ENCODE data around the gene SLCO3A1. TPM values are rescaled to one million over a fixed set of nuclear protein-coding genes. Genes with fewer than 3 reads are reported as not detected.
A peak's percentile ranks its signal among the peaks of the same experiment; 100 is the strongest.
"Not testable (repeated sequence)": the region's sequence is repeated elsewhere in the genome, so short reads cannot be mapped to it uniquely, and the experiment has no call there.

The SLCO3A1 gene
- total and polyA plus RNA-seq, 4 donors = 1.6 to 3.6 (median 2.4) TPM

- Histone ChIP-seq H3K4me1 (ENCODE audit: control insufficient read depth in 4 of 4, insufficient read depth in 4 of 4, low read length in 3 of 4) (peaks cover 0 to 6% (median under 1%) of the 10 kb centered on the region in 4 donors), H3K36me3 (ENCODE audit: control insufficient read depth in 4 of 4, insufficient read depth in 3 of 4, low read depth in 1 of 4, low read length in 3 of 4) (no peaks in the 10 kb centered on the region), H3K27me3 (ENCODE audit: control insufficient read depth in 4 of 4, insufficient read depth in 4 of 4, low read length in 3 of 4) (no peaks in the 10 kb centered on the region), H3K9me3 (ENCODE audit: control insufficient read depth in 4 of 4, low read length in 3 of 4) (no peaks in the 10 kb centered on the region), H3K27ac (ENCODE audit: low read depth in 1 of 2, low read length in 2 of 2) (no peak overlapping the region), H3K4me3 (ENCODE audit: low read depth in 1 of 3, low read length in 3 of 3) (no peak overlapping the region), H3K9ac (ENCODE audit: low read depth in 1 of 2, low read length in 2 of 2) (no peak overlapping the region)
- 53% methylated on average over 2 of the region's 2 CpGs for WGBS
- DNase-seq (ENCODE audit: low spot score) = no peak
- TF ChIP-seq YY1 (IDR thresholded peaks at IDR 0.05) (no peak), RAD21 (IDR thresholded peaks at IDR 0.05) (peak; percentile 93 to 96), CTCF (IDR thresholded peaks at IDR 0.05; ENCODE audit: low read depth, low read length, missing input control) (peak; percentile 60), HNF4A (conservative IDR thresholded peaks at IDR 0.05) (peak in 1 of 2 donors; percentile 13)
Observed at GRCh38 chr15:92205255-92205739, 351.8 kb downstream of the SLCO3A1 start.

GRCh38 chr15:92207601-92208000, 354.1 kb downstream of the SLCO3A1 start:
- H3K36me3 ChIP-seq (ENCODE audit: control insufficient read depth in 4 of 4, insufficient read depth in 3 of 4, low read depth in 1 of 4, low read length in 3 of 4); H3K9me3 ChIP-seq (ENCODE audit: control insufficient read depth in 4 of 4, low read length in 3 of 4); H3K9ac ChIP-seq (ENCODE audit: low read depth in 1 of 2, low read length in 2 of 2); DNase-seq (ENCODE audit: low spot score); H3K27ac ChIP-seq (ENCODE audit: low read depth in 1 of 2, low read length in 2 of 2); H3K4me1 ChIP-seq (ENCODE audit: control insufficient read depth in 4 of 4, insufficient read depth in 4 of 4, low read length in 3 of 4); H3K4me3 ChIP-seq (ENCODE audit: low read depth in 1 of 3, low read length in 3 of 3); H3K27me3 ChIP-seq (ENCODE audit: control insufficient read depth in 4 of 4, insufficient read depth in 4 of 4, low read length in 3 of 4): not testable (repeated sequence)
- WGBS = 78% methylated on average over 6 of the region's 6 CpGs
